MM.1S (cell line): ENCODE results near the gene TSSK6.

Experiments used
- DNase-seq: peaks from one replicate; pipeline ENCODE4 v3.0.0-alpha.2; 2015
- H2AFZ ChIP-seq: fragments of 300-600 bp; sonication (generic); 2 replicates; pipeline ENCODE4 v1.6.0; 2016; ENCODE audit warnings: antibody characterized with exemption, low read length
- H3F3A ChIP-seq: fragments of 300-600 bp; sonication (generic); 2 replicates; pipeline ENCODE4 v1.6.1; 2016; ENCODE audit warnings: mild to moderate bottlenecking, antibody characterized with exemption, low read length, moderate library complexity, mixed read lengths; ENCODE audit not compliant: insufficient read depth
- H3K27ac ChIP-seq: fragments of 300-600 bp; sonication (generic); 2 replicates; pipeline ENCODE4 v1.5.1; 2016; ENCODE audit warnings: mild to moderate bottlenecking, low read length
- H3K27me3 ChIP-seq: fragments of 300-600 bp; sonication (generic); replicated peaks from 2 replicates; pipeline ENCODE4 v1.6.0; 2016; ENCODE audit warnings: low read length; ENCODE audit not compliant: insufficient read depth
- H3K36me3 ChIP-seq: fragments of 300-600 bp; sonication (generic); replicated peaks from 2 replicates; pipeline ENCODE4 v1.6.1; 2016; ENCODE audit warnings: mild to moderate bottlenecking, low read length, mixed read lengths; ENCODE audit not compliant: insufficient read depth
- H3K4me1 ChIP-seq: fragments of 300-600 bp; sonication (generic); 2 replicates; pipeline ENCODE4 v1.6.1; 2016; ENCODE audit warnings: low read length, mixed read lengths
- H3K4me2 ChIP-seq: fragments of 300-600 bp; sonication (generic); 2 replicates; pipeline ENCODE4 v1.6.0; 2016; ENCODE audit warnings: low read depth, low read length
- H3K4me3 ChIP-seq: fragments of 300-600 bp; sonication (generic); 2 replicates; pipeline ENCODE4 v1.5.1; 2016; ENCODE audit warnings: low read length, mixed read lengths
- H3K79me2 ChIP-seq: fragments of 300-600 bp; sonication (generic); 2 replicates; pipeline ENCODE4 v1.6.1; 2016; ENCODE audit warnings: mixed run types, low read length, mixed read lengths
- H3K9ac ChIP-seq: fragments of 300-600 bp; sonication (generic); 2 replicates; pipeline ENCODE4 v1.6.1; 2016; ENCODE audit warnings: low read length, mixed read lengths
- H3K9me2 ChIP-seq: fragments of 300-600 bp; sonication (generic); replicated peaks from 2 replicates; pipeline ENCODE4 v1.6.1; 2016; ENCODE audit warnings: mild to moderate bottlenecking, low read length, mixed read lengths; ENCODE audit not compliant: insufficient read depth
- H3K9me3 ChIP-seq: fragments of 300-600 bp; sonication (generic); replicated peaks from 2 replicates; pipeline ENCODE4 v1.6.1; 2016; ENCODE audit warnings: mild to moderate bottlenecking, low read length, mixed read lengths; ENCODE audit not compliant: insufficient read depth
- H4K20me1 ChIP-seq: fragments of 300-600 bp; sonication (generic); 2 replicates; pipeline ENCODE4 v1.6.1; 2016; ENCODE audit warnings: mild to moderate bottlenecking, low read length, moderate library complexity, mixed read lengths; ENCODE audit not compliant: insufficient read depth
- CTCF ChIP-seq: fragments of 300-600 bp; sonication (generic); IDR thresholded peaks from 2 replicates; pipeline ENCODE4 v1.5.1; 2016; ENCODE audit warnings: antibody characterized with exemption, low read length, mixed read lengths
- EZH2 ChIP-seq: fragments of 300-600 bp; sonication (generic); optimal IDR thresholded peaks from 2 replicates; pipeline ENCODE3; 2017; ENCODE audit warnings: low read depth, mild to moderate bottlenecking, antibody characterized with exemption, low read length, mixed read lengths
- EZH2phosphoT487 ChIP-seq: fragments of 300-600 bp; sonication (generic); IDR thresholded peaks from 2 replicates; pipeline ENCODE4 v1.6.1; 2018; ENCODE audit warnings: antibody characterized with exemption, low read length

TSSK6 gene

GRCh38 chr19:19544954-19545591, 29.7 kb upstream of the TSSK6 start:
- no peaks in the 10 kb centered on the region for H3K4me1 ChIP-seq
- no peak overlapping the region for H3K27ac ChIP-seq
- no peak overlapping the region for H3K4me3 ChIP-seq
- H3K9me3 ChIP-seq = no peaks in the 10 kb centered on the region
- no peaks in the 10 kb centered on the region for H3K36me3 ChIP-seq
- TF ChIP-seq CTCF = no peak
- no peak for TF ChIP-seq EZH2phosphoT487
- TF ChIP-seq EZH2 = no peak
- H3K79me2 ChIP-seq = no peaks in the 10 kb centered on the region
- no peak for DNase-seq
- H3K9ac ChIP-seq = no peak overlapping the region
- no peak overlapping the region for H3K4me2 ChIP-seq
- no peaks in the 10 kb centered on the region for H4K20me1 ChIP-seq
- no peak overlapping the region for H2AFZ ChIP-seq
- no peaks in the 10 kb centered on the region for H3K9me2 ChIP-seq
- H3F3A ChIP-seq = no peaks in the 10 kb centered on the region
- peaks cover 10% of the 10 kb centered on the region for H3K27me3 ChIP-seq

- Histone ChIP-seq H3K36me3 (no peaks in the 10 kb centered on the region), H3K27me3 (peaks cover 10% of the 10 kb centered on the region), H4K20me1 (no peaks in the 10 kb centered on the region), H3K79me2 (no peaks in the 10 kb centered on the region), H3K4me3 (no peak overlapping the region), H3K9me3 (no peaks in the 10 kb centered on the region), H3K9me2 (no peaks in the 10 kb centered on the region), H3K4me1 (no peaks in the 10 kb centered on the region), H3F3A (no peaks in the 10 kb centered on the region), H3K27ac (no peak overlapping the region), H2AFZ (no peak overlapping the region), H3K9ac (no peak overlapping the region), H3K4me2 (no peak overlapping the region)
- no peak for DNase-seq
- TF ChIP-seq EZH2phosphoT487 = no peak
- no peak for TF ChIP-seq EZH2
- TF ChIP-seq CTCF = no peak
Observed at GRCh38 chr19:19544257-19544953, 29.1 kb upstream of the TSSK6 start.

- no peak overlapping the region for H3K4me2 ChIP-seq
- H3K9me3 ChIP-seq = no peaks in the 10 kb centered on the region
- no peak overlapping the region for H3K4me3 ChIP-seq
- H3K9me2 ChIP-seq = no peaks in the 10 kb centered on the region
- no peaks in the 10 kb centered on the region for H3F3A ChIP-seq
- peaks cover 4% of the 10 kb centered on the region for H3K27me3 ChIP-seq
- no peak for DNase-seq
- H3K4me1 ChIP-seq = no peaks in the 10 kb centered on the region
- no peaks in the 10 kb centered on the region for H3K36me3 ChIP-seq
- H3K9ac ChIP-seq = no peak overlapping the region
- no peak for TF ChIP-seq CTCF
- no peak for TF ChIP-seq EZH2
- TF ChIP-seq EZH2phosphoT487 = no peak
- no peak overlapping the region for H3K27ac ChIP-seq
- no peaks in the 10 kb centered on the region for H3K79me2 ChIP-seq
- no peak overlapping the region for H2AFZ ChIP-seq
- no peaks in the 10 kb centered on the region for H4K20me1 ChIP-seq
Observed at GRCh38 chr19:19543640-19544039, 28.3 kb upstream of the TSSK6 start.
